ENCODE data around the gene CCDC196. TPM values are rescaled to one million over a fixed set of nuclear protein-coding genes. Genes with fewer than 3 reads are reported as not detected.
"Not testable (repeated sequence)": the region's sequence is repeated elsewhere in the genome, so short reads cannot be mapped to it uniquely, and the experiment has no call there.

Gene CCDC196
- polyA plus RNA-seq, 4 donors = 0.14 to 0.31 (median 0.24) TPM

GRCh38 chr14:66545191-66545590 lies 59.0 kb downstream of the CCDC196 start:
- not testable (repeated sequence) for DNase-seq (ENCODE audit: low read depth in 4 of 4, low spot score in 3 of 4)

GRCh38 chr14:66545751-66546150 lies 59.6 kb downstream of the CCDC196 start:
- not testable (repeated sequence) for DNase-seq (ENCODE audit: low read depth in 4 of 4, low spot score in 3 of 4)

Other genes starting within 250 kb of the CCDC196 start
- gene GPHN, start 21.8 kb downstream of the CCDC196 start, polyA plus RNA-seq (ENCODE audit: insufficient read length in 4 of 4) = 10 to 100 TPM; 73.3 to 86.0 (median 82.5) TPM